ENCODE data around the gene PSMB4.

PSMB4 gene

GRCh38 chr1:151361883-151362282 lies 37.5 kb upstream of the PSMB4 start:
- TF ChIP-seq TSHZ2 (CRISPR knock-in tag; IDR thresholded peaks at IDR 0.05) = no peak
- no peak for TF ChIP-seq ZFP30 (CRISPR knock-in tag; IDR thresholded peaks at IDR 0.05)
- TF ChIP-seq TOX (CRISPR knock-in tag; IDR thresholded peaks at IDR 0.05; ENCODE audit: borderline replicate concordance) = no peak
- no peak for TF ChIP-seq TCF4 (CRISPR knock-in tag; IDR thresholded peaks at IDR 0.05; ENCODE audit: borderline replicate concordance)
- no peak for TF ChIP-seq PATZ1 (CRISPR knock-in tag; IDR thresholded peaks at IDR 0.05; ENCODE audit: borderline replicate concordance)
- no peak for TF ChIP-seq BACH2 (CRISPR knock-in tag; IDR thresholded peaks at IDR 0.05; ENCODE audit: borderline replicate concordance)
- no peak for TF ChIP-seq POU6F1 (CRISPR knock-in tag; IDR thresholded peaks at IDR 0.05; ENCODE audit: borderline replicate concordance, low read depth)
- TF ChIP-seq ZC3H10 (CRISPR knock-in tag; IDR thresholded peaks at IDR 0.05) = no peak
- TF ChIP-seq SNAI2 (CRISPR knock-in tag; IDR thresholded peaks at IDR 0.05) = no peak
- TF ChIP-seq ESRRG (CRISPR knock-in tag; IDR thresholded peaks at IDR 0.05) = no peak
- no peak for TF ChIP-seq ZNF8 (CRISPR knock-in tag; IDR thresholded peaks at IDR 0.05)
- TF ChIP-seq GLIS3 (CRISPR knock-in tag; IDR thresholded peaks at IDR 0.05) = no peak
- TF ChIP-seq CREB5 (CRISPR knock-in tag; IDR thresholded peaks at IDR 0.05; ENCODE audit: low read depth) = no peak
- TF ChIP-seq ZNF70 (CRISPR knock-in tag; IDR thresholded peaks at IDR 0.05) = no peak
- no peak for TF ChIP-seq OSR1 (CRISPR knock-in tag; IDR thresholded peaks at IDR 0.05)
- ATAC-seq = no peak

GRCh38 chr1:151362308-151363155 lies 36.8 kb upstream of the PSMB4 start:
- ATAC-seq = no peak
- no peak for TF ChIP-seq CREB5 (CRISPR knock-in tag; IDR thresholded peaks at IDR 0.05; ENCODE audit: low read depth)

- ATAC-seq = no peak; the same call in 2 of the 3 replicates
- no peak for TF ChIP-seq ZC3H10 (CRISPR knock-in tag; IDR thresholded peaks at IDR 0.05)
- no peak for TF ChIP-seq POU6F1 (CRISPR knock-in tag; IDR thresholded peaks at IDR 0.05; ENCODE audit: borderline replicate concordance, low read depth)
- no peak for TF ChIP-seq RARB (CRISPR knock-in tag; IDR thresholded peaks at IDR 0.05)
- no peak for TF ChIP-seq BACH2 (CRISPR knock-in tag; IDR thresholded peaks at IDR 0.05; ENCODE audit: borderline replicate concordance)
- no peak for TF ChIP-seq CREB5 (CRISPR knock-in tag; IDR thresholded peaks at IDR 0.05; ENCODE audit: low read depth)
- no peak for TF ChIP-seq CSRNP3 (CRISPR knock-in tag; IDR thresholded peaks at IDR 0.05)
- TF ChIP-seq OSR1 (CRISPR knock-in tag; IDR thresholded peaks at IDR 0.05) = no peak
- no peak for TF ChIP-seq TOX (CRISPR knock-in tag; IDR thresholded peaks at IDR 0.05; ENCODE audit: borderline replicate concordance)
- TF ChIP-seq TCF4 (CRISPR knock-in tag; IDR thresholded peaks at IDR 0.05; ENCODE audit: borderline replicate concordance) = no peak
- no peak for TF ChIP-seq PATZ1 (CRISPR knock-in tag; IDR thresholded peaks at IDR 0.05; ENCODE audit: borderline replicate concordance)
- TF ChIP-seq ZFP30 (CRISPR knock-in tag; IDR thresholded peaks at IDR 0.05) = no peak
- no peak for TF ChIP-seq SNAI2 (CRISPR knock-in tag; IDR thresholded peaks at IDR 0.05)
- TF ChIP-seq ZNF565 (CRISPR knock-in tag; conservative IDR thresholded peaks at IDR 0.05; ENCODE audit: low read depth) = no peak
- no peak for TF ChIP-seq CSDC2 (CRISPR knock-in tag; IDR thresholded peaks at IDR 0.05)
Observed at GRCh38 chr1:151364996-151365395, 34.4 kb upstream of the PSMB4 start.
